Measurements from ENCODE around the gene PARVB.

- no peak for TF ChIP-seq CTCF (conservative IDR thresholded peaks at IDR 0.05 in 1 of 2, IDR thresholded peaks at IDR 0.05 in 1 of 2; ENCODE audit: low read depth in 1 of 2, low read length in 2 of 2)
- TF ChIP-seq EZH2 (IDR thresholded peaks at IDR 0.05; ENCODE audit: low read length, missing control alignments): no peak
Measured at GRCh38 chr22:44163536-44163935, 139.4 kb downstream of the PARVB start.
